Measurements from ENCODE around the gene ANXA6. TPM values are rescaled to one million over a fixed set of nuclear protein-coding genes. Genes with fewer than 3 reads are reported as not detected.
A peak's percentile ranks its signal among the peaks of the same experiment; 100 is the strongest.

The ANXA6 gene
- polyA plus RNA-seq, 1 of the 3 experiments (the other 2 are of a cell fraction) = 87.5 TPM

- TF ChIP-seq CTCF (IDR thresholded peaks at IDR 0.05) (no peak), FOXJ3 (CRISPR knock-in tag; IDR thresholded peaks at IDR 0.05) (no peak)
These were observed 85.0 kb downstream of the ANXA6 start (continued) for GRCh38 chr5:151072630-151073025.

GRCh38 chr5:151071848-151072629 lies 85.5 kb downstream of the ANXA6 start:
- Histone ChIP-seq H3K36me3 (replicated peaks in 1 of 2; ENCODE audit: control insufficient read depth in 1 of 2, insufficient read depth in 2 of 2, low read length in 1 of 2) (peaks cover 2 to 4% of the 10 kb centered on the region in 2 experiments), H3K79me2 (ENCODE audit: insufficient read depth) (peaks cover 92% of the 10 kb centered on the region), H3K27ac (ENCODE audit: low read depth in 2 of 2, low read length in 1 of 2) (peak overlapping the region in 1 of 2 experiments; percentile 52; a peak in 2 of 4 replicates), H3K27me3 (ENCODE audit: insufficient read depth) (no peaks in the 10 kb centered on the region), H4K20me1 (ENCODE audit: insufficient read depth) (peaks cover 34% of the 10 kb centered on the region), H3K4me2 (0 out of 2 replicates have a peak overlapping the region, but pooled peaks have one; percentile 16), H3K4me3 (ENCODE audit: low read depth in 2 of 2, low read length in 1 of 2) (no peak overlapping the region), H3K4me1 (ENCODE audit: control insufficient read depth in 1 of 2, insufficient read depth in 2 of 2, low read depth in 1 of 2, low read length in 1 of 2) (peaks cover 21 to 40% of the 10 kb centered on the region in 2 experiments; a peak in 3 of 4 replicates), H3K9me3 (no peaks in the 10 kb centered on the region), H3F3A (replicated peaks; ENCODE audit: insufficient read depth) (peaks cover 19% of the 10 kb centered on the region), H3K9me2 (no peaks in the 10 kb centered on the region), H2AFZ (ENCODE audit: low read depth) (no peak overlapping the region), H3K9ac (no peak overlapping the region)
- DNase-seq = no peak
- no peak for TF ChIP-seq TCF12 (IDR thresholded peaks at IDR 0.05)
- TF ChIP-seq EZH2phosphoT487 (IDR thresholded peaks at IDR 0.05; ENCODE audit: borderline replicate concordance, low read depth) = no peak
- TF ChIP-seq FOSL2 (IDR thresholded peaks at IDR 0.05; ENCODE audit: borderline replicate concordance, low read depth) = no peak
- ChIA-PET CTCF (interaction anchor here (0.8 to 2.9 kb wide), 9 partner anchors 10 to 93 kb away, joined by 3 to 20 read pairs (median 5); no protein-coding TSS in a partner anchor), POLR2A (interaction anchor here (0.8 to 1.2 kb wide), 3 partner anchors 8 to 599 kb away, joined by 3 to 4 read pairs (median 3); partner anchors contain the start of gene TNIP1)
- 100% methylated on average over 9 of the region's 10 CpGs for WGBS (ENCODE audit: low lambda C conversion rate)

- POLR2A ChIA-PET = interaction anchor here (0.6 to 1.2 kb wide), 2 partner anchors 9 kb away, joined by 3 to 4 read pairs; partner anchors contain the start of gene TNIP1
- no peak for DNase-seq
- CTCF ChIA-PET = interaction anchor here (1.0 to 2.9 kb wide), 6 partner anchors 19 to 69 kb away, joined by 3 to 20 read pairs (median 6); no protein-coding TSS in a partner anchor
- H3K9me3 ChIP-seq = no peaks in the 10 kb centered on the region
- no peak overlapping the region for H2AFZ ChIP-seq (ENCODE audit: low read depth)
- H3K4me1 ChIP-seq (ENCODE audit: control insufficient read depth in 1 of 2, insufficient read depth in 2 of 2, low read depth in 1 of 2, low read length in 1 of 2) = peaks cover 21 to 37% of the 10 kb centered on the region in 2 experiments; a peak in 3 of 4 replicates
- no peaks in the 10 kb centered on the region for H3K27me3 ChIP-seq (ENCODE audit: insufficient read depth)
- WGBS (ENCODE audit: low lambda C conversion rate) = 96% methylated on average over 4 of the region's 4 CpGs
- H3K9ac ChIP-seq = no peak overlapping the region
- peaks cover 19% of the 10 kb centered on the region for H3F3A ChIP-seq (replicated peaks; ENCODE audit: insufficient read depth)
- H3K4me2 ChIP-seq = peak overlapping the region; percentile 18; the same call in 1 of the 2 replicates
- H3K79me2 ChIP-seq (ENCODE audit: insufficient read depth) = peaks cover 92% of the 10 kb centered on the region
- H3K9me2 ChIP-seq = no peaks in the 10 kb centered on the region
- peak overlapping the region in 1 of 2 experiments; percentile 31; a peak in 1 of 4 replicates for H3K27ac ChIP-seq (ENCODE audit: low read depth in 2 of 2, low read length in 1 of 2)
- peaks cover 24% of the 10 kb centered on the region for H4K20me1 ChIP-seq (ENCODE audit: insufficient read depth)
- H3K4me3 ChIP-seq (ENCODE audit: low read depth in 2 of 2, low read length in 1 of 2) = no peak overlapping the region
- TF ChIP-seq RAD21 (IDR thresholded peaks at IDR 0.05; ENCODE audit: low read length) = no peak
- no peak for TF ChIP-seq GABPA (IDR thresholded peaks at IDR 0.05; ENCODE audit: low read depth)
- TF ChIP-seq EZH2phosphoT487 (IDR thresholded peaks at IDR 0.05; ENCODE audit: borderline replicate concordance, low read depth) = no peak
- no peak for TF ChIP-seq TCF12 (IDR thresholded peaks at IDR 0.05)
- TF ChIP-seq REST (IDR thresholded peaks at IDR 0.05; ENCODE audit: low read depth, low read length) = no peak
- TF ChIP-seq YY1 (IDR thresholded peaks at IDR 0.05; ENCODE audit: low read depth) = no peak
- no peak for TF ChIP-seq NRF1 (IDR thresholded peaks at IDR 0.05; ENCODE audit: low read depth, low read length)
- TF ChIP-seq SIN3A (IDR thresholded peaks at IDR 0.05; ENCODE audit: borderline replicate concordance, low read depth, low read length) = no peak
- TF ChIP-seq RXRA (IDR thresholded peaks at IDR 0.05; ENCODE audit: borderline replicate concordance, low read depth) = no peak
- TF ChIP-seq CTCF (IDR thresholded peaks at IDR 0.05) = no peak
- H3K36me3 ChIP-seq (replicated peaks in 1 of 2; ENCODE audit: control insufficient read depth in 1 of 2, insufficient read depth in 2 of 2, low read length in 1 of 2) = peaks cover 3 to 4% of the 10 kb centered on the region in 2 experiments
These were observed 86.6 kb downstream of the ANXA6 start for GRCh38 chr5:151071021-151071420.

All from SK-N-SH (cell line).